ENCODE results near the gene PRLR.

GRCh38 chr5:35232124-35232523, 1.8 kb upstream of the PRLR start:
- no peak for TF ChIP-seq POLR2A (IDR thresholded peaks at IDR 0.05)
- TF ChIP-seq, protein P1, sequence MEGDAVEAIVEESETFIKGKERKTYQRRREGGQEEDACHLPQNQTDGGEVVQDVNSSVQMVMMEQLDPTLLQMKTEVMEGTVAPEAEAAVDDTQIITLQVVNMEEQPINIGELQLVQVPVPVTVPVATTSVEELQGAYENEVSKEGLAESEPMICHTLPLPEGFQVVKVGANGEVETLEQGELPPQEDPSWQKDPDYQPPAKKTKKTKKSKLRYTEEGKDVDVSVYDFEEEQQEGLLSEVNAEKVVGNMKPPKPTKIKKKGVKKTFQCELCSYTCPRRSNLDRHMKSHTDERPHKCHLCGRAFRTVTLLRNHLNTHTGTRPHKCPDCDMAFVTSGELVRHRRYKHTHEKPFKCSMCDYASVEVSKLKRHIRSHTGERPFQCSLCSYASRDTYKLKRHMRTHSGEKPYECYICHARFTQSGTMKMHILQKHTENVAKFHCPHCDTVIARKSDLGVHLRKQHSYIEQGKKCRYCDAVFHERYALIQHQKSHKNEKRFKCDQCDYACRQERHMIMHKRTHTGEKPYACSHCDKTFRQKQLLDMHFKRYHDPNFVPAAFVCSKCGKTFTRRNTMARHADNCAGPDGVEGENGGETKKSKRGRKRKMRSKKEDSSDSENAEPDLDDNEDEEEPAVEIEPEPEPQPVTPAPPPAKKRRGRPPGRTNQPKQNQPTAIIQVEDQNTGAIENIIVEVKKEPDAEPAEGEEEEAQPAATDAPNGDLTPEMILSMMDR (IDR thresholded peaks at IDR 0.05): no peak

Data from body of pancreas (tissue), 4 donors.